Vagina (tissue), 2 donors: ENCODE data around the gene KCP.

Experiments used
- POLR2A ChIP-seq, 2 donors: fragments of 450-650 bp; IDR thresholded peaks; one replicate each; pipeline ENCODE4 v1.6.1; 2017; ENCODE audit warnings: antibody characterized with exemption in 2 of 2, mild to moderate bottlenecking in 2 of 2, moderate library complexity in 2 of 2
- TF ChIP-seq, protein P1 (sequence below), 3 experiments: fragments of 450-650 bp in 2 of 3; fragments of 200-600 bp in 1 of 3; sonication (generic) in 1 of 3; IDR thresholded peaks; one replicate each; pipeline ENCODE4 v1.5.1; 2017 to 2019; ENCODE audit warnings: antibody characterized with exemption in 3 of 3, mild to moderate bottlenecking in 2 of 3, moderate library complexity in 2 of 3

DNA sequence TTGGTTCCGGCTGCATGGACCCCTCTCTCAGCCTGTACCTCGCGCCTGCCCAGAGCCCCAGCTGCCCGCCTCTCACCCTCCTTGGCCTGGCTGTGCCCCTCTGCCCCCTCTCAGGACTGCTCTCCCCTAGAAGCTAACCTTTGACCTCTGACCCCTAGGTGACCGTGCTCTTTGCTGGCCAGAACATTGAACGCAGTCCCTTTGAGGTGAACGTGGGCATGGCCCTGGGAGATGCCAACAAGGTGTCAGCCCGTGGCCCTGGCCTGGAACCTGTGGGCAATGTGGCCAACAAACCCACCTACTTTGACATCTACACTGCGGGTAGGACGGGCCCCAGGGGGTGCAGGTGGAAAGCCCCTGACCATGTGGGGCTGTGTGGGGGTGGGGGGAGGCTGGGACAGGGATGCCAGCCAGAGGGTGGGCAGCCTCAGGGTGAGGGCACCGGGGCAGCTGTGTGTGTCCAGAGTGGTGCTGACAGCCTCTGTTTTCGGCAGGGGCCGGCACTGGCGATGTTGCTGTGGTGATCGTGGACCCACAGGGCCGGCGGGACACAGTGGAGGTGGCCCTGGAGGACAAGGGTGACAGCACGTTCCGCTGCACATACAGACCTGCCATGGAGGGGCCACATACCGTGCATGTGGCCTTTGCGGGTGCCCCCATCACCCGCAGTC is 72.3 kb downstream of the KCP start:
- TF ChIP-seq, protein P1, sequence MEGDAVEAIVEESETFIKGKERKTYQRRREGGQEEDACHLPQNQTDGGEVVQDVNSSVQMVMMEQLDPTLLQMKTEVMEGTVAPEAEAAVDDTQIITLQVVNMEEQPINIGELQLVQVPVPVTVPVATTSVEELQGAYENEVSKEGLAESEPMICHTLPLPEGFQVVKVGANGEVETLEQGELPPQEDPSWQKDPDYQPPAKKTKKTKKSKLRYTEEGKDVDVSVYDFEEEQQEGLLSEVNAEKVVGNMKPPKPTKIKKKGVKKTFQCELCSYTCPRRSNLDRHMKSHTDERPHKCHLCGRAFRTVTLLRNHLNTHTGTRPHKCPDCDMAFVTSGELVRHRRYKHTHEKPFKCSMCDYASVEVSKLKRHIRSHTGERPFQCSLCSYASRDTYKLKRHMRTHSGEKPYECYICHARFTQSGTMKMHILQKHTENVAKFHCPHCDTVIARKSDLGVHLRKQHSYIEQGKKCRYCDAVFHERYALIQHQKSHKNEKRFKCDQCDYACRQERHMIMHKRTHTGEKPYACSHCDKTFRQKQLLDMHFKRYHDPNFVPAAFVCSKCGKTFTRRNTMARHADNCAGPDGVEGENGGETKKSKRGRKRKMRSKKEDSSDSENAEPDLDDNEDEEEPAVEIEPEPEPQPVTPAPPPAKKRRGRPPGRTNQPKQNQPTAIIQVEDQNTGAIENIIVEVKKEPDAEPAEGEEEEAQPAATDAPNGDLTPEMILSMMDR (IDR thresholded peaks at IDR 0.05): no peak
- no peak for TF ChIP-seq POLR2A (IDR thresholded peaks at IDR 0.05)
